GM23338 (cell line): Measurements from ENCODE around the gene NSUN7. TPM values are rescaled to one million over a fixed set of nuclear protein-coding genes. Genes with fewer than 3 reads are reported as not detected.

Experiments used
- ATAC-seq: fragments of 200-7000 bp; cut with Tn5 transposase; 3 replicates; pipeline ENCODE4 v1.9.1; 2020
- DNase-seq: peaks from one replicate; pipeline ENCODE4 v3.0.0-alpha.2; 2015; ENCODE audit warnings: low spot score
- H2AFZ ChIP-seq: fragments of 200-600 bp; sonication (generic); 2 replicates; pipeline ENCODE4 v1.8.0; 2016; ENCODE audit warnings: antibody characterized with exemption, mild to moderate bottlenecking, moderate library complexity
- H3F3A ChIP-seq: fragments of 200-600 bp; sonication (generic); replicated peaks from 2 replicates; pipeline ENCODE4 v1.8.0; 2017; ENCODE audit warnings: antibody characterized with exemption, mixed run types, low read depth
- H3K27ac ChIP-seq: fragments of 200-600 bp; sonication (generic); 2 replicates; pipeline ENCODE4 v1.6.1; 2016; ENCODE audit warnings: low read depth
- H3K27me3 ChIP-seq: fragments of 200-600 bp; sonication (generic); 2 replicates; pipeline ENCODE4 v1.8.0; 2016; ENCODE audit warnings: mild to moderate bottlenecking, mixed run types, moderate library complexity; ENCODE audit not compliant: insufficient read depth
- H3K36me3 ChIP-seq: fragments of 200-600 bp; sonication (generic); 2 replicates; pipeline ENCODE4 v1.8.0; 2016; ENCODE audit warnings: mild to moderate bottlenecking; ENCODE audit not compliant: insufficient read depth
- H3K4me1 ChIP-seq: fragments of 200-600 bp; sonication (generic); 2 replicates; pipeline ENCODE4 v1.8.0; 2016; ENCODE audit warnings: mild to moderate bottlenecking, moderate library complexity; ENCODE audit not compliant: insufficient read depth
- H3K4me2 ChIP-seq: fragments of 200-600 bp; sonication (generic); 2 replicates; pipeline ENCODE4 v1.7.1; 2017; ENCODE audit warnings: mixed run types
- H3K4me3 ChIP-seq: fragments of 200-600 bp; sonication (generic); 2 replicates; pipeline ENCODE4 v1.6.1; 2016; ENCODE audit warnings: mixed run types
- H3K79me2 ChIP-seq: fragments of 200-600 bp; sonication (generic); replicated peaks from 2 replicates; pipeline ENCODE4 v1.8.0; 2017; ENCODE audit warnings: mild to moderate bottlenecking; ENCODE audit not compliant: insufficient read depth
- H3K9me2 ChIP-seq: fragments of 200-600 bp; sonication (generic); 2 replicates; pipeline ENCODE4 v1.8.0; 2017; ENCODE audit not compliant: insufficient read depth
- H4K20me1 ChIP-seq: fragments of 200-600 bp; sonication (generic); replicated peaks from 2 replicates; pipeline ENCODE4 v1.8.0; 2017; ENCODE audit warnings: mild to moderate bottlenecking; ENCODE audit not compliant: insufficient read depth
- H3K27ac Mint-ChIP-seq: 2 replicates; pipeline ENCODE4 v1.8.0; 2020; ENCODE audit warnings: inconsistent platforms, mild to moderate bottlenecking, moderate library complexity, mixed read lengths
- H3K27me3 Mint-ChIP-seq: 3 replicates; pipeline ENCODE4 v1.8.0; 2022; ENCODE audit warnings: low read depth, mild to moderate bottlenecking, moderate library complexity, mixed read lengths, inconsistent platforms; ENCODE audit not compliant: insufficient read depth, poor library complexity
- H3K36me3 Mint-ChIP-seq: 3 replicates; pipeline ENCODE4 v1.8.0; 2021; ENCODE audit warnings: low read depth, mild to moderate bottlenecking, inconsistent platforms, moderate library complexity, mixed read lengths
- H3K4me1 Mint-ChIP-seq: 3 replicates; pipeline ENCODE4 v1.8.0; 2020; ENCODE audit warnings: mild to moderate bottlenecking, inconsistent platforms, mixed read lengths
- H3K4me3 Mint-ChIP-seq: 3 replicates; pipeline ENCODE4 v1.8.0; 2021; ENCODE audit warnings: moderate library complexity, mild to moderate bottlenecking, inconsistent platforms, mixed read lengths
- H3K9me3 Mint-ChIP-seq: 3 replicates; pipeline ENCODE4 v1.8.0; 2020; ENCODE audit warnings: moderate library complexity, mild to moderate bottlenecking, inconsistent platforms, mixed read lengths
- CTCF ChIP-seq, 2 experiments: fragments of 200-600 bp in 1 of 2; sonication (generic) in 1 of 2; conservative IDR thresholded peaks; 2 replicates each; pipeline versions ENCODE4 v1.5.1 to v1.6.1; 2016 to 2017; ENCODE audit warnings: antibody characterized with exemption in 2 of 2, low read depth in 2 of 2, mild to moderate bottlenecking in 2 of 2, moderate library complexity in 1 of 2
- ETS1 ChIP-seq: IDR thresholded peaks from 2 replicates; pipeline ENCODE4 v1.6.1; 2016; ENCODE audit warnings: antibody characterized with exemption
- EZH2 ChIP-seq: fragments of 200-600 bp; sonication (generic); IDR thresholded peaks from one replicate; pipeline ENCODE4 v1.8.0; 2017; ENCODE audit warnings: antibody characterized with exemption, mild to moderate bottlenecking, low read depth; ENCODE audit not compliant: unreplicated experiment
- EZH2phosphoT487 ChIP-seq: fragments of 200-600 bp; sonication (generic); IDR thresholded peaks from one replicate; pipeline ENCODE4 v1.8.1; 2018; ENCODE audit warnings: antibody characterized with exemption; ENCODE audit not compliant: unreplicated experiment
- JUNB ChIP-seq: IDR thresholded peaks from one replicate; pipeline ENCODE4 v1.6.1; 2016; ENCODE audit warnings: antibody characterized with exemption; ENCODE audit not compliant: unreplicated experiment
- NANOG ChIP-seq: IDR thresholded peaks from 2 replicates; pipeline ENCODE4 v1.6.1; 2016; ENCODE audit warnings: antibody characterized with exemption, borderline replicate concordance
- POLR2AphosphoS5 ChIP-seq: IDR thresholded peaks from 2 replicates; pipeline ENCODE4 v1.6.1; 2016; ENCODE audit warnings: antibody characterized with exemption, low read depth
- REST ChIP-seq: IDR thresholded peaks from one replicate; pipeline ENCODE4 v1.6.1; 2018; ENCODE audit warnings: antibody characterized with exemption; ENCODE audit not compliant: unreplicated experiment
- STAT1 ChIP-seq: IDR thresholded peaks from one replicate; pipeline ENCODE4 v1.6.1; 2016; ENCODE audit warnings: antibody characterized with exemption; ENCODE audit not compliant: unreplicated experiment
- ZNF331 ChIP-seq: fragments of 250-450 bp; sonication (Bioruptor Pico); IDR thresholded peaks from 2 replicates; pipeline ENCODE4 v1.5.0; 2020; ENCODE audit warnings: low read depth, mild to moderate bottlenecking, moderate library complexity
- polyA plus RNA-seq: library from polyadenylated mRNA; unstranded; fragments of >200 nt; fragmentation: Nextera tagmentation; extraction: Ambion mirVana; gene quantifications from 2 replicates; pipeline ENCODE4 v1.2.1, GENCODE V29; 2016
- total RNA-seq: library from RNA; depleted of rRNA; stranded (reverse); fragments of >200 nt; shearing (Covaris generic); gene quantifications from 2 replicates; pipeline ENCODE4 v1.2.3, GENCODE V29; 2014

NSUN7 gene
- total and polyA plus RNA-seq, 2 experiments from 2014 or later = 28.8 to 29.0 TPM

- no peak for TF ChIP-seq ETS1
- TF ChIP-seq STAT1 = no peak
- no peak for TF ChIP-seq EZH2
- no peak for TF ChIP-seq EZH2phosphoT487
- no peak for TF ChIP-seq CTCF (conservative IDR thresholded peaks at IDR 0.05; ENCODE audit: low read depth in 2 of 2)
- TF ChIP-seq JUNB = no peak
- TF ChIP-seq ZNF331 (CRISPR knock-in tag) = no peak
- no peak for TF ChIP-seq REST
- TF ChIP-seq POLR2AphosphoS5 = no peak
- TF ChIP-seq NANOG = no peak
Observed at GRCh38 chr4:40832175-40832574, 82.4 kb downstream of the NSUN7 start (continued).

- TF ChIP-seq NANOG (no peak), ETS1 (no peak)
- Mint-ChIP-seq H3K4me1 (peaks cover 4% of the 10 kb centered on the region; the same call in 2 of the 3 replicates), H3K36me3 (peaks cover 50% of the 10 kb centered on the region), H3K9me3 (no peaks in the 10 kb centered on the region), H3K4me3 (no peak overlapping the region), H3K27me3 (peaks cover 10% of the 10 kb centered on the region), H3K27ac (no peak overlapping the region)
- ATAC-seq (no peak), DNase-seq (no peak)
- H3K4me2 ChIP-seq = no peak overlapping the region
- peaks cover 21% of the 10 kb centered on the region for H3K79me2 ChIP-seq
- no peak overlapping the region for H2AFZ ChIP-seq
- H3K27me3 ChIP-seq = no peaks in the 10 kb centered on the region
- 0 out of 2 replicates have a peak, but pooled peaks cover 3% of the 10 kb centered on the region for H3K9me2 ChIP-seq
- peaks cover 10% of the 10 kb centered on the region for H4K20me1 ChIP-seq
- H3K27ac ChIP-seq = no peak overlapping the region
- H3K4me3 ChIP-seq = no peak overlapping the region
- H3F3A ChIP-seq = no peaks in the 10 kb centered on the region
- no peaks in the 10 kb centered on the region for H3K4me1 ChIP-seq
- peaks cover 9% of the 10 kb centered on the region for H3K36me3 ChIP-seq
Observed at GRCh38 chr4:40833212-40833611, 83.5 kb downstream of the NSUN7 start.
